DMS53 (cell line): ENCODE measurements around the gene C17orf100.
A peak's percentile ranks its signal among the peaks of the same experiment; 100 is the strongest.

Source experiments
- DNase-seq: peaks from one replicate; lab custom pipeline; 2025; lab: John Stamatoyannopoulos, UW

Gene C17orf100

DNA sequence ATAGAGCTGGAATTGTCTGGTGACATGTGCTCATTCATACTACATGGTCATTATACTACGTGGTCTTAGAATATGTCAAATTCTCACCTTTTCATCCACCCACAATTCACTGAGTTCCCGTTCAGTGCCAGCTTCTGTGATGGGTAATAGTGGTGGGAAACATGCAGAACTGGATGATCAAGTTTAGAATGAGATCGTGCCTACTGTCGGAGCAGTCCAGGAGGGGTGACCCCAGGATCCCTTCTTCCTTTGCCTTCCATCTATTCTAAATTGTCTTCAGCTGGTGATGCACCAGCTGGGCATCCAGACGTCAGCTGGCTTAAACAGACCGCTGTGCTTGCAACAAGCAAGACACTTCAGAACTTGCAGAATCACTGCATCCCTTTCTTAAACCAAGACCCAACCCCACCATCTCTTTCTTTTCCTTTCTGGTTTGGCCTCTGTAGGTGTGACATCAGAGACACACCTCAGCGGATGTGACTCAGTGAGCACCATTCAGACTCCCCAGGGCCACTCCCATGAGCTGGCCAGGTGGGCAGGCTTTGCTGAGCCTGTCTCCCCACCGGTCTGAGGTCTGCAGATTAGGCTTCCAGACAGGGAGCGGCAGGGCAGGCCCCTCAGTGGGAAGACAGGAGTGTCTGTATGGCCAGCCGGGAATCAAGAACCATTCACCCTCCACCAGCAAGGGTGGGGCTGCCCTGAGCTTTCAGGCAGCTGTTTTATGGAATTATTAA lies 18.1 kb downstream of the C17orf100 start:
- peak; percentile 28 for DNase-seq

GRCh38 chr17:6670571-6670970 lies 19.0 kb downstream of the C17orf100 start:
- DNase-seq, result no peak

DNA sequence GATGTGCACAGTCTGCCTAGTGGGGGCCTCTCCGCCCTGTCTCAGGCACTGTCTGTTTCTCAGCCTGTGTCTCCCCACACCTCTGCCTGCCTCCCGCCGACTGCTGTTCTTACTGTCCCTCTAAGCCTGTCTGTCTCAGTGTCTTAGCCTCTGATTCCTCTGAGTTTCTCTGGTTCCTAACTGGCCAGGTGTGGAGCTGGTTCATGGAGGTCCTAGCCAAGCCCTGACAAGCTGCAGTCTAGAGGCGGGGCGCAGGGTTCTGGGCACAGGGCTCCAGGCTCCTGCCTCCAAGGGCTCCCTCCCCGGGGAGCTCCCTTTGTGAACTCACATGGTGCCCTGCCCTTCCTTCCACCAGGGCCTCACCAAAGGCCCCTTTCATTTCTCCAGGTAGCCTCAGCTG lies 19.4 kb downstream of the C17orf100 start:
- DNase-seq, result no peak

- no peak for DNase-seq
These were observed 19.9 kb downstream of the C17orf100 start for GRCh38 chr17:6671431-6671830.

GRCh38 chr17:6674586-6674985 lies 23.0 kb downstream of the C17orf100 start:
- no peak for DNase-seq

DNA sequence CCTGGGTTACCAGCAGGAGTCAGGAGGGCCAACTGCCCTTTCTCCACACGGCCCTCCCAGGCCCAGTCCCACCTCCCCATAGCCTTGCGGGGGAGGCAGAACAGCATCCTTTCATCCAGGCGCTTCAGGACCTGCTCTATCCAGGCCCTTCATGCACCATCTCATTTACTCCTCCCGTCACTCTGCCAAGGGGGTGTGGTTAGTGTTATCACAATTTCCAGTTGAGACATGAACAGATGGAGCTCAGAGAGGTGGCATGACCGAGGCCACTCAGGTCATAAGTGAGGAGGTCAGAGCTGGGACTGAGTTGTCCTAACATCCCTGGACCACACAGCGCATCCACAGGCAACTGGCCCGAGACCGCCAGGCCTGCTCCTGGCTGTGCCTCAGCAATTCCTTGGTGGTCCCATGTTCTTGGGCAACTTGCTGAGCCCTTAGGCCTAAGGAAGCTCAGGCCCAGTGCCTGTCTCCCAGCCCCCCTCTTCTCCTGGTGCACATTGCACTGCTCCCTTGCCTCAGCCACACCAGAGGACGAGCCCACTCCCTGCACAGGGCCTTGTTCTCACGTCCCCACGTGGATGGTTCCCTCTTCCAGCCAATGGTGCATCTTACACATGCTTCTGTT lies 23.8 kb downstream of the C17orf100 start:
- no peak for DNase-seq

GRCh38 chr17:6676802-6677157 lies 25.2 kb downstream of the C17orf100 start:
- DNase-seq, result no peak

- no peak for DNase-seq
These were observed 25.7 kb downstream of the C17orf100 start for GRCh38 chr17:6677158-6677831.

DNA sequence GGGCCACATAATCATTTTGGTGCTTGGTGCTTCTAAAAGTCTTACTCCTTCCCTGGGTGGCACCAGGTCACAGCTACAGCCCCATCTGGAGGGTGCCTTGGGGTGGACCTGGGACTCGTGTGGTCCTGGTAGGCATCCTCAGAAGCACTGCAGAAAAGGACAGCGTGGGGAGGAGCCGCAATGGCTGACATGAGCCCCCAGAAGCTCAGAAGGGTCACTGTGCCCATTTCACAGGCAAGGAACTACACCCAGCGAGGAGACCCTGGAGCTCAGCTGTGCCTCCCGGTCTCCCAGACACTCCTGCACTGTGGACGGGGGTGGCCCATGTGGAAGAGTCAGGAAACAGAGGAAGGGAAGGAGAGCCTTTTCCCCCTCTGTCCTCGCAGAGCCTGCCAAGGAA lies 26.4 kb downstream of the C17orf100 start:
- no peak for DNase-seq

DNA sequence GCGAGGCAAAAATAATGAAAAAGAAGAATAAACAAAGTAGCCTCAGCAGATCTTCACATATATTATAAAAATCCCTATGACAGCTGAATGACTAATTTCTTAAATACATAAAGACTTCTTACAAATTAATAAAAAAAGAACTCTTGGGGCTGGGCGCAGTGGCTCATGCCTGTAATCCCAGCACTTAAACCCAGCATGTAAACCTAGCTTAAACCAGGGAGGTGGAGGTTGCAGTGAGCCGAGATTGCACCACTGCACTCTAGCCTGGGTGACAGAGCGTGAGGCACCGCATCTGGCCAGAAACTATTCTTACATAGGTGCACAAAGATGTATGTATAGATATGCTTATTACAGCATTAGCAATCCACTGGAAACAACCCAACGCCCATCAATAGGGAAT lies 27.7 kb downstream of the C17orf100 start:
- no peak for DNase-seq

GRCh38 chr17:6681176-6681575 lies 29.6 kb downstream of the C17orf100 start:
- DNase-seq, result no peak

DNA sequence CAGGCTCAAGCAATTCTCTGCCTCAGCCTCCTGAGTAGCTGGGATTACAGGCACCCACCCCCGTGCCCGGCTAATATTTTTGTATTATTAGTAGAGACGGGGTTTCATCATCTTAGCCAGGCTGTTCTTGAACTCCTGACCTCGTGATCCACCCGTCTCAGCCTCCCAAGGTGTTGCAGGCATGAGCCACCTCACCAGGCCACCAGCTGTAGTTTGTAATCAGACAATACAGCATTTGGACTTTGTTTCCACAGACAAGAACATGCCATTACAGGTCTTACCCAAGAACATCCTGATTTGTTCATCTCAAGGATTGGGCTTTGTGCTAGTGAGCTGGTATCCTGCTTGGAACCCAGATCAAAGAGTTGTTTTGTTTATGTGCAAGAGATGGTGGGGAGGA lies 30.1 kb downstream of the C17orf100 start:
- no peak for DNase-seq

DNA sequence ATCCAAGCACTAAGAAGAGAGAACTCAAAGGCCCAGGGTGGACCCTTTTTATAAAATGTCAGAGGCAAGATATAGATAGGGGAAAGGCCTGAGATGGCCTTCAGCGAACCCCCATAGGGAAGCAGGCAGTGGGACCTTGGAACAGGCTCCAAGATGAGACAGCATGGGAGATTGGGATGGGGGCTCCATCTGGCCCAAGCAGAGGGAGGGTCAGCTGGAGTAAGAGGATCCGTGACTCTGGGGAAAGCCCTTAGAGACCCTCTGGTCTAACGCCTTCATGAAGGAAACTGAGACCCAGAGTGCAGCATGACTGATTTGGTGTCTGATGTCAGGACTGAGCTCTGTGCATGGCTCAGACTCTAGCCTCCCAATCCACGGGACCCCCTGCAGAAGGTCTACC lies 30.8 kb downstream of the C17orf100 start:
- no peak for DNase-seq

GRCh38 chr17:6683081-6683684 lies 31.6 kb downstream of the C17orf100 start:
- DNase-seq, result peak; percentile 45

GRCh38 chr17:6683730-6684459 lies 32.3 kb downstream of the C17orf100 start:
- DNase-seq, result no peak

GRCh38 chr17:6684460-6684783 lies 32.9 kb downstream of the C17orf100 start:
- DNase-seq, result no peak

- DNase-seq, result no peak
These were observed 33.6 kb downstream of the C17orf100 start for GRCh38 chr17:6684881-6685767.

GRCh38 chr17:6686026-6686425 lies 34.5 kb downstream of the C17orf100 start:
- no peak for DNase-seq

GRCh38 chr17:6688944-6689343 lies 37.4 kb downstream of the C17orf100 start:
- no peak for DNase-seq

GRCh38 chr17:6690641-6691040 lies 39.1 kb downstream of the C17orf100 start:
- DNase-seq, result no peak

GRCh38 chr17:6691546-6691945 lies 40.0 kb downstream of the C17orf100 start:
- no peak for DNase-seq
